GM23248 (cell line): ENCODE data around the gene TMEM95.

ENCODE experiments used
- EZH2 ChIP-seq: fragments of 200-600 bp; sonication (generic); IDR thresholded peaks from 2 replicates; pipeline ENCODE4 v1.6.1; 2018; ENCODE audit warnings: antibody characterized with exemption, mild to moderate bottlenecking; ENCODE audit not compliant: insufficient read depth, poor library complexity, severe bottlenecking
- EZH2phosphoT487 ChIP-seq: fragments of 200-600 bp; sonication (generic); IDR thresholded peaks from 2 replicates; pipeline ENCODE4 v1.6.1; 2018; ENCODE audit warnings: antibody characterized with exemption, moderate library complexity, mild to moderate bottlenecking, low read depth; ENCODE audit not compliant: insufficient read depth

- TF ChIP-seq EZH2, result no peak
- no peak for TF ChIP-seq EZH2phosphoT487
Measured at GRCh38 chr17:7347630-7348477, 7.1 kb upstream of the TMEM95 start.
